Measurements from ENCODE around the gene AVEN. TPM values are rescaled to one million over a fixed set of nuclear protein-coding genes. Genes with fewer than 3 reads are reported as not detected.

AVEN gene
- total and polyA plus RNA-seq, 2 experiments from 2014 or later = 7.7 to 10.3 TPM

- TF ChIP-seq, protein P1, sequence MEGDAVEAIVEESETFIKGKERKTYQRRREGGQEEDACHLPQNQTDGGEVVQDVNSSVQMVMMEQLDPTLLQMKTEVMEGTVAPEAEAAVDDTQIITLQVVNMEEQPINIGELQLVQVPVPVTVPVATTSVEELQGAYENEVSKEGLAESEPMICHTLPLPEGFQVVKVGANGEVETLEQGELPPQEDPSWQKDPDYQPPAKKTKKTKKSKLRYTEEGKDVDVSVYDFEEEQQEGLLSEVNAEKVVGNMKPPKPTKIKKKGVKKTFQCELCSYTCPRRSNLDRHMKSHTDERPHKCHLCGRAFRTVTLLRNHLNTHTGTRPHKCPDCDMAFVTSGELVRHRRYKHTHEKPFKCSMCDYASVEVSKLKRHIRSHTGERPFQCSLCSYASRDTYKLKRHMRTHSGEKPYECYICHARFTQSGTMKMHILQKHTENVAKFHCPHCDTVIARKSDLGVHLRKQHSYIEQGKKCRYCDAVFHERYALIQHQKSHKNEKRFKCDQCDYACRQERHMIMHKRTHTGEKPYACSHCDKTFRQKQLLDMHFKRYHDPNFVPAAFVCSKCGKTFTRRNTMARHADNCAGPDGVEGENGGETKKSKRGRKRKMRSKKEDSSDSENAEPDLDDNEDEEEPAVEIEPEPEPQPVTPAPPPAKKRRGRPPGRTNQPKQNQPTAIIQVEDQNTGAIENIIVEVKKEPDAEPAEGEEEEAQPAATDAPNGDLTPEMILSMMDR (conservative IDR thresholded peaks at IDR 0.05; ENCODE audit: low read depth in 2 of 2) = no peak
- TF ChIP-seq POLR2AphosphoS5 (IDR thresholded peaks at IDR 0.05; ENCODE audit: low read depth) (no peak), ZNF114 (CRISPR knock-in tag; IDR thresholded peaks at IDR 0.05) (no peak)
Observed at GRCh38 chr15:33913459-33913858, 125.5 kb downstream of the AVEN start (continued).

DNA sequence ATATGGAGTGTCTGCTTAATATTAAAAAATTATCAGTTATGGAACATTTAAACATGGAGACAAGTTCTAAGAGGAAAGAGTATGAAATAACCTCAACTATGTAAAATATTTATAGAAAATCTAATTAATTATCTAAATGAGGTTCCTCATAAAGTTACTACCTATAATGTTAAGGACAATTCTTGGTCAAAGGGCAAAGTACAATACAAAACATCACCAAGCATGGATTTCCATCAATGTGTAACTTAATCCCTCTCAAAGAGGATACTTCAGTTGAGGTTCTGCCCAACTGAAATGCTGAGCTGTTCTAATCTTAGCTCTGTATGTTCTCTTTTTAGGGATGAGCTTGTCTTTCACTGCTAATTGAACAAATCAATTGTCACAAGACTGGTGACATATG, 126.7 kb downstream of the AVEN start:
- Histone ChIP-seq H3F3A (replicated peaks; ENCODE audit: low read depth) (no peaks in the 10 kb centered on the region), H3K27me3 (ENCODE audit: insufficient read depth) (no peaks in the 10 kb centered on the region), H2AFZ (no peak overlapping the region), H3K4me3 (no peak overlapping the region), H4K20me1 (replicated peaks; ENCODE audit: insufficient read depth) (no peaks in the 10 kb centered on the region), H3K4me1 (ENCODE audit: insufficient read depth) (peaks cover 17% of the 10 kb centered on the region; the same call in 1 of the 2 replicates), H3K4me2 (no peak overlapping the region), H3K79me2 (replicated peaks; ENCODE audit: insufficient read depth) (no peaks in the 10 kb centered on the region), H3K9me2 (ENCODE audit: insufficient read depth) (peaks cover 8% of the 10 kb centered on the region; the same call in 1 of the 2 replicates), H3K36me3 (ENCODE audit: insufficient read depth) (no peaks in the 10 kb centered on the region), H3K27ac (ENCODE audit: low read depth) (no peak overlapping the region)
- Mint-ChIP-seq H3K4me1 (peaks cover 34% of the 10 kb centered on the region), H3K9me3 (no peaks in the 10 kb centered on the region), H3K27ac (no peak overlapping the region), H3K36me3 (ENCODE audit: low read depth) (no peaks in the 10 kb centered on the region), H3K4me3 (no peak overlapping the region), H3K27me3 (ENCODE audit: insufficient read depth, low read depth, poor library complexity) (no peaks in the 10 kb centered on the region)
- no peak for ATAC-seq
- no peak for DNase-seq (ENCODE audit: low spot score)
- TF ChIP-seq EZH2phosphoT487 (IDR thresholded peaks at IDR 0.05; ENCODE audit: unreplicated experiment) (no peak), ETS1 (IDR thresholded peaks at IDR 0.05) (no peak), NANOG (IDR thresholded peaks at IDR 0.05; ENCODE audit: borderline replicate concordance) (no peak), ZNF114 (CRISPR knock-in tag; IDR thresholded peaks at IDR 0.05) (no peak), CREB1 (CRISPR knock-in tag; IDR thresholded peaks at IDR 0.05; ENCODE audit: low read depth) (no peak), ZNF331 (CRISPR knock-in tag; IDR thresholded peaks at IDR 0.05; ENCODE audit: low read depth) (no peak), JUNB (IDR thresholded peaks at IDR 0.05; ENCODE audit: unreplicated experiment) (no peak), STAT1 (IDR thresholded peaks at IDR 0.05; ENCODE audit: unreplicated experiment) (no peak), POLR2AphosphoS5 (IDR thresholded peaks at IDR 0.05; ENCODE audit: low read depth) (no peak), ZNF462 (CRISPR knock-in tag; IDR thresholded peaks at IDR 0.05) (no peak), EZH2 (IDR thresholded peaks at IDR 0.05; ENCODE audit: low read depth, unreplicated experiment) (no peak)
- TF ChIP-seq, protein P1 (conservative IDR thresholded peaks at IDR 0.05; ENCODE audit: low read depth in 2 of 2) = no peak

All from GM23338 (cell line).